Astrocyte (in vitro differentiated cells and primary cell): ENCODE results near the gene VPS37D. TPM values are rescaled to one million over a fixed set of nuclear protein-coding genes. Genes with fewer than 3 reads are reported as not detected.
"Not testable (repeated sequence)": the region's sequence is repeated elsewhere in the genome, so short reads cannot be mapped to it uniquely, and the experiment has no call there.

Experiments
- DNase-seq: peaks from one replicate; pipeline ENCODE4 v3.0.0-alpha.2; 2010; ENCODE audit warnings: low read depth
- FAIRE-seq: peaks from 2 replicates; lab custom pipeline; 2011; peaks lifted over from hg19 to GRCh38; lab: Jason Lieb, UNC
- H2AFZ ChIP-seq: 2 replicates; pipeline ENCODE4 v1.6.0; 2012; ENCODE audit warnings: low read depth, low read length, inconsistent platforms
- H3K27ac ChIP-seq: 2 replicates; pipeline ENCODE4 v1.5.1; 2011; ENCODE audit warnings: low read depth, low read length, inconsistent platforms
- H3K27me3 ChIP-seq: 2 replicates; pipeline ENCODE4 v1.6.0; 2011; ENCODE audit warnings: low read length, inconsistent platforms; ENCODE audit not compliant: insufficient read depth
- H3K36me3 ChIP-seq: 2 replicates; pipeline ENCODE4 v1.5.1; 2011; ENCODE audit warnings: low read length, inconsistent platforms; ENCODE audit not compliant: insufficient read depth
- H3K4me1 ChIP-seq: 2 replicates; pipeline ENCODE4 v1.5.1; 2011; ENCODE audit warnings: low read length, inconsistent platforms; ENCODE audit not compliant: insufficient read depth
- H3K4me2 ChIP-seq: 2 replicates; pipeline ENCODE4 v1.6.0; 2012; ENCODE audit warnings: low read length, inconsistent platforms
- H3K4me3 ChIP-seq: 2 replicates; pipeline ENCODE4 v1.5.1; 2011; ENCODE audit warnings: low read depth, mild to moderate bottlenecking, low read length, inconsistent platforms; ENCODE audit not compliant: insufficient read depth
- H3K79me2 ChIP-seq: 2 replicates; pipeline ENCODE4 v1.6.0; 2012; ENCODE audit warnings: mild to moderate bottlenecking, low read length, inconsistent platforms; ENCODE audit not compliant: insufficient read depth
- H3K9ac ChIP-seq: 2 replicates; pipeline ENCODE4 v1.6.0; 2012; ENCODE audit warnings: mild to moderate bottlenecking, low read length, inconsistent platforms
- H3K9me3 ChIP-seq: 2 replicates; pipeline ENCODE4 v1.5.1; 2012; ENCODE audit warnings: low read depth, mild to moderate bottlenecking, low read length, inconsistent platforms; ENCODE audit not compliant: insufficient read depth
- H4K20me1 ChIP-seq: 2 replicates; pipeline ENCODE4 v1.6.0; 2012; ENCODE audit warnings: low read length, inconsistent platforms; ENCODE audit not compliant: insufficient read depth
- H3K27ac Mint-ChIP-seq: one replicate; pipeline ENCODE4 v1.8.0; 2021; ENCODE audit warnings: mild to moderate bottlenecking, mixed read lengths; ENCODE audit not compliant: unreplicated experiment
- H3K27me3 Mint-ChIP-seq: one replicate; pipeline ENCODE4 v1.8.0; 2021; ENCODE audit warnings: low read depth, mixed read lengths; ENCODE audit not compliant: unreplicated experiment
- H3K36me3 Mint-ChIP-seq: one replicate; pipeline ENCODE4 v1.8.0; 2021; ENCODE audit warnings: low read depth, mixed read lengths; ENCODE audit not compliant: unreplicated experiment
- H3K4me1 Mint-ChIP-seq: one replicate; pipeline ENCODE4 v1.8.0; 2021; ENCODE audit warnings: low read depth, mixed read lengths; ENCODE audit not compliant: unreplicated experiment
- H3K4me3 Mint-ChIP-seq: one replicate; pipeline ENCODE4 v1.8.0; 2021; ENCODE audit warnings: mild to moderate bottlenecking, moderate library complexity, mixed read lengths; ENCODE audit not compliant: unreplicated experiment
- H3K9me3 Mint-ChIP-seq: one replicate; pipeline ENCODE4 v1.8.0; 2021; ENCODE audit warnings: mild to moderate bottlenecking, mixed read lengths; ENCODE audit not compliant: unreplicated experiment
- EZH2 ChIP-seq: IDR thresholded peaks from 2 replicates; pipeline ENCODE4 v1.6.1; 2012; ENCODE audit warnings: mild to moderate bottlenecking, low read length, inconsistent platforms; ENCODE audit not compliant: insufficient read depth
- total RNA-seq: library from RNA; stranded (reverse); gene quantifications from 2 replicates; pipeline ENCODE4 v1.2.1, GENCODE V29; 2021
- TF ChIP-seq, protein P1 (sequence below): IDR thresholded peaks from 2 replicates; pipeline ENCODE4 v1.5.1; 2011; ENCODE audit warnings: low read depth, mild to moderate bottlenecking, inconsistent platforms, low read length, moderate library complexity; ENCODE audit not compliant: insufficient read depth

Gene VPS37D
- total RNA-seq, 1 donor from 2014 or later: 2.9 TPM

DNA sequence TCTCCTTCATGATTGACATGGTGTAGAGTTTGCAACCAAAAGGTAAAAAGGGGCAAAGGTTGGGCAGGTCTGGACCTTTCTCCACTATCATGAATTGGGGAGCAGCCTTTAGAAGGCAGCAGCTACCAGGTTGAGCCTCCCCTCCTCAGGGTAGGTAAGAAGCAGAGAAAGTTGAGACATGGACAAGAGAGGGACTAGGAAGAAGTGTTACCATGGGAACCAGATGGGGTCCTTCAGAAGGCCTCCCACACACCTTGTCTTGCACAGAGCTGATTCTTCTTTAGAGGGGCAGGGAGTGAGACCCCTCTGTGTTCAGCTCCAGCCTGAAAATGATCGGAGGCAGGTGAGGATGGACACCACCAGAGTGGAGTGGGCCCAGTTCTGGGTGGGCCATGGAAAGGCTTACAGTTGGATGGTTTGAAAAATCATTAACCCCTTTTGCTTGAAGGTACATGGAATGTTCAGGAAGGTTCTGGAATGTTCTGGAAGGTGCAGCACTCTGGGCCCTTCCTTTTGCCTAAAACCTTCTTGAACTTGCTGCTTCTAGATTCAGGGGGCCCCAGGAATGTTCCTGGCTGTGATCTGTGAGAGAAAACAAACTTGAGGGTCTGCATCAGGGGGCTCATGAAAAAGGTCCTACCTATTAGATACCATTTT, 7.0 kb downstream of the VPS37D start:
- no peaks in the 10 kb centered on the region for H3K27me3 Mint-ChIP-seq
- Histone ChIP-seq H3K27ac (no peak overlapping the region), H3K9me3 (no peaks in the 10 kb centered on the region), H3K4me1 (no peaks in the 10 kb centered on the region), H2AFZ (no peak overlapping the region), H3K4me2 (no peak overlapping the region), H4K20me1 (peaks cover 23% of the 10 kb centered on the region), H3K36me3 (no peaks in the 10 kb centered on the region), H3K9ac (no peak overlapping the region), H3K4me3 (no peak overlapping the region), H3K27me3 (no peaks in the 10 kb centered on the region), H3K79me2 (peaks cover 15% of the 10 kb centered on the region)
- peaks cover 23% of the 10 kb centered on the region for H3K36me3 Mint-ChIP-seq
- no peak for DNase-seq
- no peak for FAIRE-seq
- H3K9me3 Mint-ChIP-seq: no peaks in the 10 kb centered on the region
- peaks cover 2% of the 10 kb centered on the region for H3K4me1 Mint-ChIP-seq
- H3K27ac Mint-ChIP-seq: peak overlapping the region; percentile 66
- no peak overlapping the region for H3K4me3 Mint-ChIP-seq
- TF ChIP-seq EZH2: no peak
- TF ChIP-seq, protein P1, sequence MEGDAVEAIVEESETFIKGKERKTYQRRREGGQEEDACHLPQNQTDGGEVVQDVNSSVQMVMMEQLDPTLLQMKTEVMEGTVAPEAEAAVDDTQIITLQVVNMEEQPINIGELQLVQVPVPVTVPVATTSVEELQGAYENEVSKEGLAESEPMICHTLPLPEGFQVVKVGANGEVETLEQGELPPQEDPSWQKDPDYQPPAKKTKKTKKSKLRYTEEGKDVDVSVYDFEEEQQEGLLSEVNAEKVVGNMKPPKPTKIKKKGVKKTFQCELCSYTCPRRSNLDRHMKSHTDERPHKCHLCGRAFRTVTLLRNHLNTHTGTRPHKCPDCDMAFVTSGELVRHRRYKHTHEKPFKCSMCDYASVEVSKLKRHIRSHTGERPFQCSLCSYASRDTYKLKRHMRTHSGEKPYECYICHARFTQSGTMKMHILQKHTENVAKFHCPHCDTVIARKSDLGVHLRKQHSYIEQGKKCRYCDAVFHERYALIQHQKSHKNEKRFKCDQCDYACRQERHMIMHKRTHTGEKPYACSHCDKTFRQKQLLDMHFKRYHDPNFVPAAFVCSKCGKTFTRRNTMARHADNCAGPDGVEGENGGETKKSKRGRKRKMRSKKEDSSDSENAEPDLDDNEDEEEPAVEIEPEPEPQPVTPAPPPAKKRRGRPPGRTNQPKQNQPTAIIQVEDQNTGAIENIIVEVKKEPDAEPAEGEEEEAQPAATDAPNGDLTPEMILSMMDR: no peak

DNA sequence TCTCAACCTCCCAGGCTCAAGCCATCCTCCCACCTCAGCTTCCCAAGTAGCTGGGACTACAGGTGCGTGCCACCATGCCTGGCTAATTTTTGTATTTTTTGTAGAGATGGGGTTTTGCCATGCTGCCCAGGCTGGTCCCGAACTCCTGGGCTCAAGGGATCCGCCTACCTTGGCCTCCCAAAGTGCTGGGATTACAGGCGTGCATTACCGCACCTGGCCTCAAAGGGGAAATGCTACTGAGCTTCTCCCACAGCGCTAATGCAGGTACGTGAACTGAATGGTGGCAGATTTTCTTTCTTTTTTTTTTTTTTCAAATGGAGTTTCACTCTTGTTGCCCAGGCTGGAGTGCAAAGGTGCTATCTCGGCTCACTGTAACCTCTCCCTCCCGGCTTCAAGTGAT, 8.4 kb downstream of the VPS37D start:
- not testable (repeated sequence) for H3K4me3 ChIP-seq, H3K27me3 Mint-ChIP-seq, H3K4me3 Mint-ChIP-seq, H3K27ac ChIP-seq, DNase-seq, H3K9me3 ChIP-seq, H3K36me3 ChIP-seq, H3K4me2 ChIP-seq, H3K4me1 Mint-ChIP-seq, H3K9ac ChIP-seq, H3K27ac Mint-ChIP-seq, H3K9me3 Mint-ChIP-seq, H3K4me1 ChIP-seq, FAIRE-seq, H3K27me3 ChIP-seq, H2AFZ ChIP-seq
- Histone ChIP-seq H4K20me1 (peaks cover 37% of the 10 kb centered on the region), H3K79me2 (peaks cover 30% of the 10 kb centered on the region)
- peaks cover 23% of the 10 kb centered on the region for H3K36me3 Mint-ChIP-seq

DNA sequence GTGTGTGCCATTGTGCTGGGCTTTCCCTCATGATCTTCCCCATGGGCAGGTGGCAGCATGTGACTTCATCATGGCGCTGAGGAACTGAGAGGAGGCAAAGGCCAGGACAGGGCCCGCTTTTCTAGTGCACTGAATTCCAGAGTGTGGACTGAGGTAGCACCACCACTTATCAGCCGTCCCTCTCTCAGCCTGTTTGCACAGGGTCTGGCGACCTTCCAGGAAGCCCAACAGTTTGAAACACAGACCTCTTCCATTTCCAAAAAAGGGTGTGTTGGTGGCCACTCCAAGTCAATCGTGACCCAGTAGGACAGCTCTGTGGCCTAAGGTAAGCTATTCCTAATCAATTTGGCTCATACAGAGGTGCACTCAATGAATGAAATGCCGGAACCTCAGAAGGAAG, 11.2 kb downstream of the VPS37D start:
- Histone ChIP-seq H3K27me3 (no peaks in the 10 kb centered on the region), H3K27ac (no peak overlapping the region), H3K4me1 (peaks cover 25% of the 10 kb centered on the region), H3K79me2 (peaks cover 56% of the 10 kb centered on the region), H3K4me3 (no peak overlapping the region), H3K4me2 (no peak overlapping the region), H2AFZ (no peak overlapping the region), H3K9ac (no peak overlapping the region), H3K36me3 (no peaks in the 10 kb centered on the region), H4K20me1 (peaks cover 52% of the 10 kb centered on the region), H3K9me3 (no peaks in the 10 kb centered on the region)
- Mint-ChIP-seq H3K4me3 (peak overlapping the region; percentile 12), H3K36me3 (peaks cover 14% of the 10 kb centered on the region), H3K27me3 (no peaks in the 10 kb centered on the region), H3K27ac (no peak overlapping the region), H3K4me1 (peaks cover 18% of the 10 kb centered on the region), H3K9me3 (no peaks in the 10 kb centered on the region)
- no peak for DNase-seq
- TF ChIP-seq EZH2: no peak
- TF ChIP-seq, protein P1: no peak
- no peak for FAIRE-seq
